Tibial nerve (tissue), 4 donors: ENCODE results near the gene TRPT1. TPM values are rescaled to one million over a fixed set of nuclear protein-coding genes. Genes with fewer than 3 reads are reported as not detected.

ENCODE experiments used
- DNase-seq, 2 donors: peaks; one replicate each; pipeline ENCODE4 v3.0.0-alpha.2; 2019; ENCODE audit warnings: low spot score in 2 of 2
- H3K27ac ChIP-seq, 4 donors: fragments of 200-600 bp; sonication (generic) in 3 of 4; one replicate each; pipeline ENCODE4 v1.5.1; 2017 to 2019; ENCODE audit warnings: mild to moderate bottlenecking in 1 of 4
- H3K27me3 ChIP-seq, 2 donors: fragments of 200-600 bp; sonication (generic) in 1 of 2; one replicate each; pipeline versions ENCODE4 v1.5.1 to v1.6.0; 2017 to 2019
- H3K36me3 ChIP-seq, 3 donors: fragments of 200-600 bp; sonication (generic); one replicate each; pipeline ENCODE4 v1.5.1; 2018 to 2019
- H3K4me1 ChIP-seq, 4 donors: fragments of 200-600 bp; sonication (generic) in 3 of 4; one replicate each; pipeline ENCODE4 v1.5.1; 2017 to 2019
- H3K4me3 ChIP-seq, 4 donors: fragments of 200-600 bp; sonication (generic) in 3 of 4; one replicate each; pipeline ENCODE4 v1.5.1; 2017 to 2019; ENCODE audit warnings: mild to moderate bottlenecking in 1 of 4, moderate library complexity in 1 of 4
- H3K9me3 ChIP-seq, 4 donors: fragments of 200-600 bp; sonication (generic) in 3 of 4; one replicate each; pipeline ENCODE4 v1.5.1; 2017 to 2019
- EP300 ChIP-seq, 2 donors: sonication (generic); formaldehyde crosslinking; IDR thresholded peaks; one replicate each; pipeline ENCODE4 v1.6.1; 2017; ENCODE audit warnings: antibody characterized with exemption in 2 of 2, mild to moderate bottlenecking in 1 of 2
- POLR2A ChIP-seq, 2 donors: fragments of 450-650 bp; IDR thresholded peaks; one replicate each; pipeline ENCODE4 v1.6.1; 2017; ENCODE audit warnings: antibody characterized with exemption in 2 of 2, mild to moderate bottlenecking in 2 of 2, moderate library complexity in 2 of 2
- WGBS, 2 donors: methylation state at CpG; one replicate each; pipeline ENCODE4 v1.1.5; 2018; 5-methylcytosine and 5-hydroxymethylcytosine counted together
- total RNA-seq, 4 donors: library from RNA; depleted of rRNA; stranded (reverse); fragments of >200 nt; gene quantifications; one replicate each; pipeline ENCODE4 v1.1.0, GENCODE V29; 2016
- TF ChIP-seq, protein P1 (sequence below), 5 experiments: fragments of 200-600 bp in 3 of 5; fragments of 450-650 bp in 2 of 5; sonication (generic) in 3 of 5; IDR thresholded peaks; one replicate each; pipeline ENCODE4 v1.5.1; 2016 to 2019; ENCODE audit warnings: antibody characterized with exemption in 5 of 5, mild to moderate bottlenecking in 3 of 5, moderate library complexity in 2 of 5

TRPT1 gene
- total RNA-seq, 4 donors from 2014 or later = 64.9 to 74.7 (median 68.7) TPM

DNA sequence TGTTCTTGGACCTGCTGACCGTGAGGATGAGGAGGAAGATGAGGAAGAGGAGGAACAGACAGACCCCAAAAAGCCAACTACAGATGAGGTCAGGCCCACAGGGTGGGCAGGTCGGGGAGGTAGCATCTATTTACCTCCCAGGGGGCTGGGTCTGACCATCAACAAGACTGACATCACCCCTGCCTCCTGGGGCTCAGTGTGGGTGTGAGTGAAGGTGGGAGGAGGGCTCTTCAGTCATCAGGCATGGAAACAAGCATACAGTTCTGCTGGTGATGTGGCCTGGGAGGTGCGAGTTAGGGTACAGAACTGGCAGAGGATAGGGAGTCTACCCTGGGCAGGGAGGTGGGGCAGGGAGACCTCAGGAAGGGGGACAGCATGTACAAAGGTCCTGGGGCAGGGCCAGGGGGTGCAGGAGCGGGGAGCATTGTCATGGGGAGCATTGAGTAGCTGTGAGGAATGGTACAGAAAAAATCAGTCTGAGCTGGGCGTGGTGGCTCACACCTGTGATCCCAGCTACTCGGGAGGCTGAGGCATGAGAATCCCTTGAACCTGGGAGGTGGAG is 34.2 kb upstream of the TRPT1 start:
- no peak overlapping the region for H3K27ac ChIP-seq
- no peaks in the 10 kb centered on the region for H3K27me3 ChIP-seq
- no peaks in the 10 kb centered on the region for H3K4me1 ChIP-seq
- no peak for TF ChIP-seq EP300 (IDR thresholded peaks at IDR 0.05)
- no peak for TF ChIP-seq POLR2A (IDR thresholded peaks at IDR 0.05)
- TF ChIP-seq, protein P1, sequence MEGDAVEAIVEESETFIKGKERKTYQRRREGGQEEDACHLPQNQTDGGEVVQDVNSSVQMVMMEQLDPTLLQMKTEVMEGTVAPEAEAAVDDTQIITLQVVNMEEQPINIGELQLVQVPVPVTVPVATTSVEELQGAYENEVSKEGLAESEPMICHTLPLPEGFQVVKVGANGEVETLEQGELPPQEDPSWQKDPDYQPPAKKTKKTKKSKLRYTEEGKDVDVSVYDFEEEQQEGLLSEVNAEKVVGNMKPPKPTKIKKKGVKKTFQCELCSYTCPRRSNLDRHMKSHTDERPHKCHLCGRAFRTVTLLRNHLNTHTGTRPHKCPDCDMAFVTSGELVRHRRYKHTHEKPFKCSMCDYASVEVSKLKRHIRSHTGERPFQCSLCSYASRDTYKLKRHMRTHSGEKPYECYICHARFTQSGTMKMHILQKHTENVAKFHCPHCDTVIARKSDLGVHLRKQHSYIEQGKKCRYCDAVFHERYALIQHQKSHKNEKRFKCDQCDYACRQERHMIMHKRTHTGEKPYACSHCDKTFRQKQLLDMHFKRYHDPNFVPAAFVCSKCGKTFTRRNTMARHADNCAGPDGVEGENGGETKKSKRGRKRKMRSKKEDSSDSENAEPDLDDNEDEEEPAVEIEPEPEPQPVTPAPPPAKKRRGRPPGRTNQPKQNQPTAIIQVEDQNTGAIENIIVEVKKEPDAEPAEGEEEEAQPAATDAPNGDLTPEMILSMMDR (IDR thresholded peaks at IDR 0.05) = no peak
- 89 to 95% methylated on average over 6 of the region's 6 CpGs for WGBS, 2 donors
- no peaks in the 10 kb centered on the region for H3K9me3 ChIP-seq
- no peak for DNase-seq
- H3K4me3 ChIP-seq = no peak overlapping the region
- peaks cover 0 to 98% (median 6%) of the 10 kb centered on the region in 3 donors for H3K36me3 ChIP-seq

DNA sequence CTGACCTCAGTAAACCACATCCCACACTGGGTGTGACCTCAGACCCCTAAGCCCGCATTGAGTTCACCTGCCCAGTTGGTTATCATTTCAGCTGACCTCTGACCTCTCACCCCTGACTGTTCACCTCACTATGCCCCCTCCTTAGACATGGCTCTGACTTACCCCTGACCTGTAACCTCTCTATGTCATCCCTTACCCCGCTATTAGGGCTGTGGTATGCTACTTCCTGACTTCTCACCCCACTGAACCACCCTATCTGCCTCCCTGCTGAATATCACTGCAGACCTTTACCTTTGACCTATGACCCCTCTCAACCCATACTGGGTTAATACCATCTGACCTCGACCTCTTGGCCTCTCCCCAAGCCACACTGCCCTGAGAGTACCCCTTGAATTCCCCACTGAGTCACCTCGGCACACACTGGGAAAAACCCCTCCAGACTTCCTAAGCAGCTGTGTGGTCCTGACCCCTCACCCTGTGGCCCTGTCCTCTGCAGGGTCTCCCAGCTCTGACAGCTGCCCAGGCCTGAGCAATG is 33.6 kb upstream of the TRPT1 start:
- no peak for TF ChIP-seq EP300 (IDR thresholded peaks at IDR 0.05)
- TF ChIP-seq, protein P1 (IDR thresholded peaks at IDR 0.05) = no peak
- TF ChIP-seq POLR2A (IDR thresholded peaks at IDR 0.05) = no peak
- H3K36me3 ChIP-seq = peaks cover 0 to 98% (median 6%) of the 10 kb centered on the region in 3 donors
- no peak overlapping the region for H3K27ac ChIP-seq
- H3K4me3 ChIP-seq = no peak overlapping the region
- H3K27me3 ChIP-seq = no peaks in the 10 kb centered on the region
- no peak for DNase-seq
- 68 to 77% methylated on average over 4 of the region's 4 CpGs for WGBS, 2 donors
- H3K4me1 ChIP-seq = no peaks in the 10 kb centered on the region
- no peaks in the 10 kb centered on the region for H3K9me3 ChIP-seq

DNA sequence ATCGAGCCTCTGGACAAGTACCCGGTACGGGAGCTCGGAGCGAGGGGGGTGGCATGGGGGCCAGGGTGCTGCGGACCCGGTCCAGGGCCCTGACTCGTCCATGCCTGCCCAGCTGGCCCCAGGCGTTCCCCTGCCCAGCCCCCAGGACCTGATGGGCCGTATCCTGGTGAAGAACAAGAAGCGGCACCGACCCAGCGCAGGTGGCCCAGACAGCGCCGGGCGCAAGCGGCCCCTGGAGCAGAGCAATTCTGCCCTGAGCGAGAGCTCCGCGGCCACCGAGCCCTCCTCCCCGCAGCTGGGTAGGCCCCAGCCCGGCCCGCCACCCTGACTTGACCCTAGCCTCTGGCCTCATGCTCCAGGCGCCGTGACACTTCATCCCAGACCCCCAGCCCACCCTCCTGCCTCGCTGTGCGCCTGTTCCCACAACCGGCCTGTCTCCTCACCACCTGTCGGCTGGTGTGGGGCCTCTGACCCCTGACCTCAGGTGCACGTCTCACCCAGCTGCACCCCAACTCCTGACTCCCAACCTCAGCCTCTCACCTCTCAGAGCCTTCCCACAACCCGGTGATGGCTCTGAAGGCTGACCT is 33.1 kb upstream of the TRPT1 start:
- H3K4me3 ChIP-seq = no peak overlapping the region
- H3K27me3 ChIP-seq = no peaks in the 10 kb centered on the region
- WGBS, 2 donors = 88 to 90% methylated on average over 25 to 32 of the region's 32 CpGs
- peaks cover 0 to 2% (median 0%) of the 10 kb centered on the region in 4 donors for H3K4me1 ChIP-seq
- H3K27ac ChIP-seq = no peak overlapping the region
- peaks cover 0 to 95% (median 6%) of the 10 kb centered on the region in 3 donors for H3K36me3 ChIP-seq
- DNase-seq = no peak
- TF ChIP-seq POLR2A (IDR thresholded peaks at IDR 0.05) = no peak
- no peaks in the 10 kb centered on the region for H3K9me3 ChIP-seq

DNA sequence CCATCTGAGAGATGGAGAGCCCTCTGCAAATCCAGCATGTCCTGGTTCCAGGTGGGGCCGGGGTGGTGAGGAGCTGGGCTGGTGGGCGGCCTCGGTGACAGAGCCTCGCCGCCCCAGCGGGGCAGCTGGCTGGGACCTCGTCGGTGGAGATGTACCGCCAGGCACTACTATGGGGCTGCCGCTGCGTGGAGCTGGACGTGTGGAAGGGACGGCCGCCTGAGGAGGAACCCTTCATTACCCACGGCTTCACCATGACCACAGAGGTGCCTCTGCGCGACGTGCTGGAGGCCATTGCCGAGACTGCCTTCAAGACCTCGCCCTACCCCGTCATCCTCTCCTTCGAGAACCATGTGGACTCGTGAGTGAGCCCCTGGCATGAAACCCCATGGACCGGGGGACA is 32.4 kb upstream of the TRPT1 start:
- DNase-seq = no peak
- no peak overlapping the region for H3K27ac ChIP-seq
- WGBS, 2 donors = 80 to 88% methylated on average over 17 to 24 of the region's 24 CpGs
- no peak overlapping the region for H3K4me3 ChIP-seq
- no peaks in the 10 kb centered on the region for H3K27me3 ChIP-seq
- no peaks in the 10 kb centered on the region for H3K9me3 ChIP-seq
- peaks cover 0 to 88% (median 6%) of the 10 kb centered on the region in 3 donors for H3K36me3 ChIP-seq
- H3K4me1 ChIP-seq = peaks cover 0 to 9% (median under 1%) of the 10 kb centered on the region in 4 donors
- no peak for TF ChIP-seq EP300 (IDR thresholded peaks at IDR 0.05)
- no peak for TF ChIP-seq POLR2A (IDR thresholded peaks at IDR 0.05)
- TF ChIP-seq, protein P1 (IDR thresholded peaks at IDR 0.05) = no peak

GRCh38 chr11:64256300-64256699 is 30.3 kb upstream of the TRPT1 start:
- DNase-seq = no peak
- TF ChIP-seq EP300 (IDR thresholded peaks at IDR 0.05) (no peak), POLR2A (IDR thresholded peaks at IDR 0.05) (no peak)
- TF ChIP-seq, protein P1 (IDR thresholded peaks at IDR 0.05) = no peak
- Histone ChIP-seq H3K9me3 (no peaks in the 10 kb centered on the region), H3K4me3 (no peak overlapping the region), H3K27ac (no peak overlapping the region), H3K27me3 (no peaks in the 10 kb centered on the region), H3K4me1 (peaks cover 0 to 25% (median 13%) of the 10 kb centered on the region in 4 donors), H3K36me3 (peaks cover 0 to 67% (median 6%) of the 10 kb centered on the region in 3 donors)
- WGBS, 2 donors = 75 to 93% methylated on average over 5 to 13 of the region's 15 CpGs
